SIG-M5 treated with dmso at 0.1 percent for 504 hours (cell line): Measurements from ENCODE around the gene SKA1.
A peak's percentile ranks its signal among the peaks of the same experiment; 100 is the strongest.
"Not testable (repeated sequence)": the region's sequence is repeated elsewhere in the genome, so short reads cannot be mapped to it uniquely, and the experiment has no call there.

Experiments used
- DNase-seq: peaks from one replicate; lab custom pipeline; 2025; ENCODE audit not compliant: unreplicated experiment; lab: John Stamatoyannopoulos, UW

Gene SKA1

GRCh38 chr18:50428531-50429206 lies 53.8 kb downstream of the SKA1 start:
- DNase-seq, result peak; percentile 3

GRCh38 chr18:50429207-50429948 lies 54.5 kb downstream of the SKA1 start:
- DNase-seq, result peak; percentile 36

- DNase-seq, result no peak
Observed at GRCh38 chr18:50432915-50433314, 58.1 kb downstream of the SKA1 start.

- DNase-seq, result not testable (repeated sequence)
Observed at GRCh38 chr18:50436742-50437141, 61.9 kb downstream of the SKA1 start.

GRCh38 chr18:50439460-50440015 lies 64.7 kb downstream of the SKA1 start:
- DNase-seq, result no peak

GRCh38 chr18:50441016-50441415 lies 66.2 kb downstream of the SKA1 start:
- DNase-seq, result no peak

- no peak for DNase-seq
Observed at GRCh38 chr18:50441501-50441900, 66.7 kb downstream of the SKA1 start.
